Measurements from ENCODE around the gene ITPRID1.

- no peak for TF ChIP-seq CTCF (IDR thresholded peaks at IDR 0.05; ENCODE audit: insufficient read depth, low read length, poor library complexity, severe bottlenecking)
- TF ChIP-seq EZH2phosphoT487 (conservative IDR thresholded peaks at IDR 0.05; ENCODE audit: low read length): no peak
Measured at GRCh38 chr7:31683445-31684225, 169.7 kb downstream of the ITPRID1 start.
